HG02840 (cell line): ENCODE measurements around the gene C19orf67.

Experiments used
- ATAC-seq: cut with Tn5 transposase; IDR thresholded peaks from one replicate; pipeline ENCODE4 v1.9.1; 2021; ENCODE audit warnings: mild to moderate bottlenecking, moderate library complexity, moderate number of reproducible peaks; ENCODE audit not compliant: unreplicated experiment, low FRiP score

C19orf67 gene

GRCh38 chr19:14085309-14085995, at the start of gene C19orf67:
Gene C19orf67 (minus strand): TSS chr19:14085783. CDS start chr19:14085627, 156 bp downstream.
- no peak for ATAC-seq

GRCh38 chr19:14135355-14135754, 49.8 kb upstream of the C19orf67 start:
- no peak for ATAC-seq

- no peak for ATAC-seq
Measured at GRCh38 chr19:14127929-14128509, 42.4 kb upstream of the C19orf67 start.

- ATAC-seq: no peak
Measured at GRCh38 chr19:14127176-14127575, 41.6 kb upstream of the C19orf67 start.

GRCh38 chr19:14122924-14123323, 37.3 kb upstream of the C19orf67 start:
- ATAC-seq: no peak

- ATAC-seq: no peak
Measured at GRCh38 chr19:14120497-14120780, 34.9 kb upstream of the C19orf67 start.

- ATAC-seq: no peak
Measured at GRCh38 chr19:14119644-14120496, 34.3 kb upstream of the C19orf67 start.

- ATAC-seq: no peak
Measured at GRCh38 chr19:14119146-14119545, 33.6 kb upstream of the C19orf67 start.

GRCh38 chr19:14118165-14119051, 32.8 kb upstream of the C19orf67 start:
- peak; percentile 26 for ATAC-seq

- ATAC-seq: peak; percentile 84
Measured at GRCh38 chr19:14117668-14118164, 32.1 kb upstream of the C19orf67 start, which contains the start of gene PRKACA. Gene PRKACA (minus strand): TSS chr19:14117762. CDS start chr19:14117547, 215 bp downstream.

- peak; percentile 4 for ATAC-seq
Measured at GRCh38 chr19:14116918-14117578, 31.5 kb upstream of the C19orf67 start.

GRCh38 chr19:14116525-14116917, 30.9 kb upstream of the C19orf67 start:
- no peak for ATAC-seq

GRCh38 chr19:14115756-14116155, 30.2 kb upstream of the C19orf67 start:
- ATAC-seq: no peak

- no peak for ATAC-seq
Measured at GRCh38 chr19:14114854-14115253, 29.3 kb upstream of the C19orf67 start.

GRCh38 chr19:14114439-14114838, 28.9 kb upstream of the C19orf67 start:
- no peak for ATAC-seq

GRCh38 chr19:14113762-14114414, 28.3 kb upstream of the C19orf67 start:
- no peak for ATAC-seq

GRCh38 chr19:14112809-14113385, 27.3 kb upstream of the C19orf67 start:
- no peak for ATAC-seq

GRCh38 chr19:14112051-14112808, 26.6 kb upstream of the C19orf67 start:
- no peak for ATAC-seq
